Chondrocyte (in vitro differentiated cells): ENCODE data around the gene PNCK. TPM values are rescaled to one million over a fixed set of nuclear protein-coding genes. Genes with fewer than 3 reads are reported as not detected.

Experiments
- DNase-seq: peaks from one replicate; pipeline ENCODE4 v3.0.0; 2021; ENCODE audit warnings: mixed read lengths, low spot score
- H3K27ac Mint-ChIP-seq: one replicate; pipeline ENCODE4 v1.8.0; 2021; ENCODE audit warnings: mild to moderate bottlenecking, moderate library complexity, mixed read lengths; ENCODE audit not compliant: unreplicated experiment
- H3K27me3 Mint-ChIP-seq: 2 replicates; pipeline ENCODE4 v1.8.0; 2021; ENCODE audit warnings: low read depth, mixed read lengths
- H3K36me3 Mint-ChIP-seq: 2 replicates; pipeline ENCODE4 v1.8.0; 2021; ENCODE audit warnings: low read depth, mixed read lengths
- H3K4me1 Mint-ChIP-seq: 2 replicates; pipeline ENCODE4 v1.8.0; 2021; ENCODE audit warnings: low read depth, mild to moderate bottlenecking, mixed read lengths
- H3K4me3 Mint-ChIP-seq: one replicate; pipeline ENCODE4 v1.8.0; 2021; ENCODE audit warnings: mild to moderate bottlenecking, moderate library complexity, mixed read lengths; ENCODE audit not compliant: unreplicated experiment
- H3K9me3 Mint-ChIP-seq: 2 replicates; pipeline ENCODE4 v1.8.0; 2021; ENCODE audit warnings: low read depth, mixed read lengths
- total RNA-seq: library from RNA; stranded (reverse); gene quantifications from 3 replicates; pipeline ENCODE4 v1.2.1, GENCODE V29; 2021
- TF ChIP-seq, protein P1 (sequence below): fragments of 200-600 bp; sonication (generic); IDR thresholded peaks from 2 replicates; pipeline ENCODE4 v1.5.0; 2021; ENCODE audit warnings: antibody characterized with exemption, mild to moderate bottlenecking, moderate library complexity

Gene PNCK
- total RNA-seq, 1 donor from 2014 or later: 3.2 TPM

DNA sequence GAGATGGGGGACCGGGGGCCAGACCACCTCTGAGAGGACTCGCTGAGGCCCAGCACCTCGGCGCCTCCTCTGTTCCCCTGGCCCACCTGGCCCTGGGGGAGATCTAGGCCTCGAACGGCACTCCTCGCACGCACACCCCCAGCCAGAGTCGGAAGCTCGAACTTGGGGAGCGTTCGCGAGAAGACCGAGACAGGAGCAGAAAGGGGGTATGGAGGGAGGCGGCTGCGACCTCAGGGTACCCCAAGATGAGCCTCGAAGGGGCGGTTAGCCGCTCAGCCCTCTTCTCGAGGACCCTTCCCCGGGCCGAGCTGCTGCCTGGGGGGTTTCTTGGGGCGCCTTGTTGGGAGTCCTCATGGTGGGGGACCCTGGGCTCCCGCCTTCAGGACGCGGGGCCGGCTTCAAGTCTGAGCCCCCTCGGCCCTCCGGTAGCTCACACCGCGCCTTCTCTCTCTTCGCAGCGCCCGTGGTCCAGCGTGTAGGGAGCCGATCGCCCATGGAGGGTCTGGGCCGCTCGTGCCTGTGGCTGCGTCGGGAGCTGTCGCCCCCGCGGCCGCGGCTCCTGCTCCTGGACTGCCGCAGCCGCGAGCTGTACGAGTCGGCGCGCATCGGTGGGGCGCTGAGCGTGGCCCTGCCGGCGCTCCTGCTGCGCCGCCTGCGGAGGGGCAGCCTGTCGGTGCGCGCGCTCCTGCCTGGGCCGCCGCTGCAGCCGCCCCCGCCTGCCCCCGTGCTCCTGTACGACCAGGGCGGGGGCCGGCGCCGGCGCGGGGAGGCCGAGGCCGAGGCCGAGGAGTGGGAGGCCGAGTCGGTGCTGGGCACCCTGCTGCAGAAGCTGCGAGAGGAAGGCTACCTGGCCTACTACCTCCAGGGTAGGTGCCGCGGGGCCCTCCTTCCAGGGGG is 25.9 kb downstream of the PNCK start:
- peaks cover 14% of the 10 kb centered on the region for H3K27me3 Mint-ChIP-seq
- H3K36me3 Mint-ChIP-seq: no peaks in the 10 kb centered on the region
- no peak overlapping the region for H3K4me3 Mint-ChIP-seq
- TF ChIP-seq, protein P1, sequence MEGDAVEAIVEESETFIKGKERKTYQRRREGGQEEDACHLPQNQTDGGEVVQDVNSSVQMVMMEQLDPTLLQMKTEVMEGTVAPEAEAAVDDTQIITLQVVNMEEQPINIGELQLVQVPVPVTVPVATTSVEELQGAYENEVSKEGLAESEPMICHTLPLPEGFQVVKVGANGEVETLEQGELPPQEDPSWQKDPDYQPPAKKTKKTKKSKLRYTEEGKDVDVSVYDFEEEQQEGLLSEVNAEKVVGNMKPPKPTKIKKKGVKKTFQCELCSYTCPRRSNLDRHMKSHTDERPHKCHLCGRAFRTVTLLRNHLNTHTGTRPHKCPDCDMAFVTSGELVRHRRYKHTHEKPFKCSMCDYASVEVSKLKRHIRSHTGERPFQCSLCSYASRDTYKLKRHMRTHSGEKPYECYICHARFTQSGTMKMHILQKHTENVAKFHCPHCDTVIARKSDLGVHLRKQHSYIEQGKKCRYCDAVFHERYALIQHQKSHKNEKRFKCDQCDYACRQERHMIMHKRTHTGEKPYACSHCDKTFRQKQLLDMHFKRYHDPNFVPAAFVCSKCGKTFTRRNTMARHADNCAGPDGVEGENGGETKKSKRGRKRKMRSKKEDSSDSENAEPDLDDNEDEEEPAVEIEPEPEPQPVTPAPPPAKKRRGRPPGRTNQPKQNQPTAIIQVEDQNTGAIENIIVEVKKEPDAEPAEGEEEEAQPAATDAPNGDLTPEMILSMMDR: no peak
- H3K9me3 Mint-ChIP-seq: no peaks in the 10 kb centered on the region
- no peak overlapping the region for H3K27ac Mint-ChIP-seq
- peak; percentile 79 for DNase-seq
- peaks cover 4% of the 10 kb centered on the region for H3K4me1 Mint-ChIP-seq

DNA sequence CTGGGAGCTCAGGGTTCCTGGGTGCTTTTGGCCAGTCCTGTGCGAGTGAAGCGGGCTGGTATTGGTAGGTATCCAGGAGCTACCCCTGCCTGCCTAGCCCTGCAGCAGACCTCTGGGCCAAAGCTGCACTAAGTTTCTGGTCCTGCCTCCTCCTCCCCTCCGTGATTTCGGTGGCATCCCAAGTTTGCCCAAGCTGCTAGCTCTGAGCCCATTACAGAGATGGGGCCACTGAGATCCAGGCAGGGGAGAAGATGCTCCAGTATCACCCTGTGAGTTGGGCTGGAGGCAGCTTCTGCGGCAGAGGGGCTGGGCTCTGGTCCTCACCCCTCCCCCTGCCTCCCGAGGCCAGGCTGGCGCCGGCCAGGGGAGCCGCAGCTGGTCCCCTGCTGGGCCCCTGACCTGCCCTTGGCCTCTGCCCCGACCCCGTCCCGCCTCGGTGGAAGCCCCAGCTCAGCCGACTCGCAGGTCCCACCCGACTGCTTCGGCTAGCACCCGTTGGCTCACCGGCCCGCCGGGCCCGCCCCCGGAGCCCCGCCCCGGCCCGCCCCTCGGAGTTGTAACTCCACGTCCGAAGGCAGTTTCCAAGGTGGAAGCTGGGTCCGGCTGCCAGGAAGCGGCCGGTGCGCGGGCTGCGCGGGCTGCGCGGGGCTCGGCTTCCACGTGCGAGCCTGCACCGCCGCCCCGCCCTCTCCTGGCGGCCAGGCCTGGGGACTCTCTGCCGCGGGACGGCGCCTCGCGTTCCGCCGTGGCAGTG is 26.8 kb downstream of the PNCK start, which contains the start of gene DUSP9:
Gene DUSP9 (plus strand): TSS at position 584 of the 754 bp plus-strand sequence. CDS start 751 bp downstream, outside the sequence.
- Mint-ChIP-seq H3K27ac (no peak within 1 kb of the TSS), H3K4me1 (peaks cover 5% of the 10 kb centered on the region), H3K4me3 (no peak within 1 kb of the TSS)

DNA sequence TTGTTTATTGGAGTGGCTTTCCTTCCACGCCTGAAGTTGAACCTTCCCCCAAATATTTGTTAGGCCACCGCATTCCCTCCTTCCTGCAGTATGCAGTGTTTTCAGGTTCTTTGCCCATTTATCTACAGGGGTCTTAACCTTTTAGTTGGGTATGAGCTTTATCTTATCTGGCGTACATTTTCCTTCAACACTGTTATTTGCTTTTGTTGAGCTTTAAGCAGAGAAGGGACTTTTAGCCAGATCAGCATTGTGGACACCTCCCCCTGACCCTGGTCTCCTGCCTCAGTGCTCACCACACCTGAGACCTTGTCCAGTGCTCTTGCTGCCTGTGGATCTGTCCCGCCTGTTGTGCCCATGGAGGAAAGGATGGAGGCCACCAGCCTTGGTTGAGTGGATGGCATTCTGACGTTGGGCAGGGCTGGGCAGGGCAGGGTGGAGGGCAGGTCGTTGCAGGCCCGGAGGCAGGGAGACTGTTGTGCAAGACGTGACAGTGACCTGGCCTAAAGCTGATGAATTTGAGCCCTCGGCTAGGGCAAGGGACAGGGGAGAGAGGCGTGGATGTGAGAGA is 27.6 kb downstream of the PNCK start:
- DNase-seq: peak; percentile 66
- Mint-ChIP-seq H3K36me3 (no peaks in the 10 kb centered on the region), H3K27me3 (peaks cover 18% of the 10 kb centered on the region), H3K27ac (no peak overlapping the region), H3K4me3 (no peak overlapping the region), H3K4me1 (peaks cover 5% of the 10 kb centered on the region), H3K9me3 (no peaks in the 10 kb centered on the region)
- TF ChIP-seq, protein P1: no peak

More for the DNA sequence above, 26.8 kb downstream of the PNCK start, which contains the start of gene DUSP9:
- TF ChIP-seq, protein P1: no peak
- DNase-seq: peak; percentile 92
- Mint-ChIP-seq H3K9me3 (no peaks in the 10 kb centered on the region), H3K27me3 (peaks cover 15% of the 10 kb centered on the region), H3K36me3 (no peaks in the 10 kb centered on the region)

DNA sequence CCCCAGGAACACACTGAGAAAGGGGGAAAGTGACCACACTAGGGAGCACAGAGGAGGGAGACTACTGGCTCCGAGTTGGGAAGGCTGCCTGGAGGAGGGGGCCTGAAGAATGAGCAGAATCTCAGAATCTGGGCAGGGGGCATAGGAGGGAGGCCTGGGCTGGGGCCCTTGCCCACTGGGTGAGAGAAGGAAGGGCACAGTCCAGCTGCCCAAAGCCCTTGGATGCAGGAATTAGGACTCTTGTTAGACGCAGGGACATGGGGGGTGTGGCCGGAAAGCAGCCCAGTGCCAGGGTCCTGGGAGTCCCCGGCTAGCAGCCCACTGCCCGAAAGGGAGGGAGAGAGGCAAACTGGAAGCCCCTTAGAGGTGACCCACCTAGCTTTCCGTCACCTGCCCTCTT is 28.5 kb downstream of the PNCK start:
- H3K36me3 Mint-ChIP-seq: no peaks in the 10 kb centered on the region
- no peaks in the 10 kb centered on the region for H3K9me3 Mint-ChIP-seq
- TF ChIP-seq, protein P1: no peak
- H3K27ac Mint-ChIP-seq: no peak overlapping the region
- peaks cover 5% of the 10 kb centered on the region for H3K4me1 Mint-ChIP-seq
- H3K4me3 Mint-ChIP-seq: no peak overlapping the region
- H3K27me3 Mint-ChIP-seq: peaks cover 18% of the 10 kb centered on the region
- peak; percentile 77 for DNase-seq
